SK-N-MC (cell line): ENCODE results near the gene ACSBG1.

Experiments used
- FOXP2 ChIP-seq: optimal IDR thresholded peaks from 2 replicates; pipeline ENCODE3; 2011; ENCODE audit warnings: mild to moderate bottlenecking, moderate library complexity; ENCODE audit not compliant: insufficient read depth; ENCODE audit errors: extremely low read length, control extremely low read depth
- POLR2AphosphoS5 ChIP-seq: IDR thresholded peaks from 2 replicates; pipeline ENCODE4 v1.6.1; 2012; ENCODE audit warnings: mild to moderate bottlenecking, low read depth, low read length, borderline replicate concordance

GRCh38 chr15:78194568-78194925 is 39.8 kb downstream of the ACSBG1 start:
- TF ChIP-seq POLR2AphosphoS5, result no peak
- TF ChIP-seq FOXP2, result no peak
